NOMO-1 treated with DMSO at 0.1 percent for 48 hours (cell line): Measurements from ENCODE around the gene POP4.
A peak's percentile ranks its signal among the peaks of the same experiment; 100 is the strongest.
"Not testable (repeated sequence)": the region's sequence is repeated elsewhere in the genome, so short reads cannot be mapped to it uniquely, and the experiment has no call there.

Source experiments
- DNase-seq: peaks from one replicate; lab custom pipeline; 2025; ENCODE audit not compliant: unreplicated experiment; lab: John Stamatoyannopoulos, UW

POP4 gene

DNA sequence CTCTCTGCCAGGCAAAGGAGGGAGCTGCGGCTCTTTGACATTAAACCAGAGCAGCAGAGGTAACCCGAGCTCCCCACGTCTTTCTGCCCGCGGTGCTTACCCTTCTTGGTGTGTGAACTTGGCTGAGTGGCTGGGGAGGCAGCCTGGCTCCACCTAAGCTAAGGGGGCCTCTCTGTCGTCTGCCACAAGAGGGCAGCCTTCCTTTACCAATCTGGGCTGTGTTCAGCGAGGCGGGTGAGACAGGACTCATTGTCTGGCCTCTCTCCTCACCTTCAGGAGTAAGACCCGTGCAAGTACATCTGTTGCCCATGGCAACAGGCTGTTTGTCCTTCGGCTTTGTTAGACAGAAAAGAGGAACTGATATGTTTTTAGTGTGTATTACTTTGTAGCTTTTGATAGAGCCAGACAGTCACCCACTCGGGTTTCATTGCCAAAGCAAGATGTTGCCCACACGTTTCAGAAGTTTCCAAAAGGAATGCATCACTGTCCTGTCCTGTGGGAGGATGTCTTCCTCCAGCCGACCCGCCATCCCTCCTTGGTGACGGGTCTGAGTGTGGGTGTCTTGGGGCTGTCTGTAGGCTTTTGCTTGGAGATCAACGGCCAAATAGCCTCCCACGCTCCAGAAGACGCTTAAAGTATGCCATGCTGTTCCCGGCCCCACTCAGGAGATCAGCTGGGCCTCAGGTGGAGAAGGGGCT lies 4.6 kb downstream of the POP4 start:
- DNase-seq: peak; percentile 73

DNA sequence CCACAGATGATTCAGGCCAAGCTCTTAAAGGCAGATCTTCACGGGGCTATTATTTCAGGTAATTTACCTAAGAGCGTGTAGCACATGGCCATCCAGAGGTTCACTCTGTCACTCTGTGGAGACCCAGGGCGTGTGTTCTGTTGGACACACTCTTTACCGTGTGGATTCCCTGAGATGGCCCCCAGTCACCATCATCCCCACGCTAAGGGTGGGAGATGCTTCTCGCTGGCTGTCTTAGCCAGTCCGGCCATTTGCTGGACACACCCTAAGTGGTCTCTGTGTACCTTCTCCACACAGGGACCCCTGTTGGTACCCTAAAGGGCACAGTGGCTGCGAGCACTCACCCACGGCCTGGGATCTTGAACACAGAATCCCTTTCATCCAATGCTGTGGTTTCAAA lies 6.0 kb downstream of the POP4 start:
- no peak for DNase-seq

DNA sequence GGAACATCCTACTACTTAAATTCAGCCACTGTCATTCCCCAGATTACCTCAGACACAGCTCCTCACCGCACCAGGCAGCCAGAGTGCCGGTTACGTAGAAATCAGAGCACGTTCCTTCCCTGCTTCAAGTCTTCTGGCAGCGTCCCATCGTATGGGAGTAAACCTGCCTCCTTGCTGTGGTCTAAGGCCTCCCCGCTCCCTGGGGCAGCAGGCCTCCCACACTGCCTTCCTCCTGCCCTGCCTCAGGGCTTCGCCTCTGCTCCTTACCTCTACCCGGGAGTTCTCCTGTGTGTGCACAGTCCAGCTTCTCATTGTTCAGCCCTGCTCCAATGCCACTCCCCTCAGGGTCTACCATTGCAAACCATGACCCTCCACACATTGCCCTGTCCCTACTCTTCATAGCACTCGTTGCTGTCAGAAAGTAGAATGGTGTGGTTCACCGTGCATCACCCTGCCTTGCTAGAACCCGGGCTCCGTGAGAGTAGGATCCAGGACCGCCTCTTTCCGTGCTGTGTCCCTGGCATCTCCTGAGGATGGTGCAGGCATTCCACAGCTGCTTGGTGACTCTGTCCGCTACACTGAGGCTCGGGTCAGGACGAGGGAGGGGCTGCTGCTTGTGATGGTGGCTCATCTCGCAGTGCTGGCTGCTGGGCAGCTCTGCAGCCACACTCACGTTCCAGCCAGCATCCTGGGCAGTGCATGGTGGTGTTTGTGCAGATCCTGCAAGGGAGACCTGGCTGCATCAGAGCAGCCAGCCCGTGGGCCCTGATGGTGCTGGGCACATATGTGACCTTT lies 6.9 kb downstream of the POP4 start:
- DNase-seq: no peak

DNA sequence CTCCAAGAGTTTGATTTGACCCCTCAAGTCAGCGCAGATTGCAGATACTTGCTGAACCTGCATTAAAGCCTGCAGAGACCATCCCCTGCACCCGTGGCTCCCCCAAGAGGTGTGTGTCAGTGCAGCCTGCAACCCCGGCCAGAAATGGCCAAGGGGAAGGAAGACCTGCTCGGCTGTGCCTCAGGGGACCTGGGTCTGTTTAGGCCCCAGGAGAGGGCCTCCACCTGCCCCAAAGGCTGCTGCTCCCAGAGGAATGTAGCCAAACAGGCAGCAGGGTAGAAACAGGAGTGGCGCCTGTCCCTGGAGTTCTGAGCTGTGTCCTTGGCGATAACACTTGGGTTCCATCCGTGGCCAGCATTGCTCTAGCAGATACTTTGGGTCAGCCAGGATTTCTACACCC lies 8.0 kb downstream of the POP4 start:
- DNase-seq: no peak

DNA sequence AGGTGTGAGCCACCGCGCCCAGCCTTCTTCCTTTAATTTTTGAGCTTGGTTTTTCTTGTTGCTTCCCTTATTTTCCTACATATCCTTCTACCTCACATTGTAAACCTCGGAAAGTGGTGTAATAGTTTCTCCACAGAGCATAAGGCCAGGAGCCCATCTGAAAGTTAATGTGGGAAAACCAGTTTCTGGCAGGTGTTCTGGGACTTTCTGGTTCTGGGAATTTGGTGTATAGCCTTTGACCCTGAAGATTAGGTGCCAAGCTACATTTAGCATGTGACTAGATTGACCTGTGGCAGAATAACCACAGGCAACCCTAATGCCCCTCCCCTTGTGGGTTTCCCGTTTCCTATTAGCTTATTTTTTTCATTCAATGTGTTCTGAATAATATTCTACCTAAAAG lies 8.7 kb downstream of the POP4 start:
- no peak for DNase-seq

DNA sequence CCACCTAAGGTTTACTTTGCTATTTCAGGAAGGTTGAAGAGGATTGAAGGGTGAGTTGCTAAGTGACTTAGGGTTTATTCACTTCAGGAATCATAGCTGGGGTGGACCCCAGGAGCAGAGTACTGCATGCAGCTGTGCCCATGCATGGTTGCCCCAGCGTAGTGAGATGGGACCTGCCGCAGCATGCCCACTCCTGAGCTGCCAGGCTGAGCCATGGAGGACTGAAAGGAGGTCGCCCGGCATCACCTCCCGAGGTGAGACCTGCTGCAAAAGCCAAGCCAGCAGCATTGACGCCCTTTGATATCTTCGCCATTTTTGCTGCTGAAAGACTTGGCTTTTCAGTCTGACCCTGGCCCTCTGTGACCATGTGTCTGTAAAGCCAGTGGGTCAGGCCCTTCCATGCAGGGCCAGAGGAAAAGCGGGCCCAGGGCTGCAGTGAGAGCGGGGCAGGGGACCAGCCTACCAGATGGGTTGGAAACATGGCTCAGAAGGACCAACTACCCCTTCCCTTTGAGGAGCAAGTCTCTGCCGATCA lies 9.9 kb downstream of the POP4 start:
- no peak for DNase-seq

DNA sequence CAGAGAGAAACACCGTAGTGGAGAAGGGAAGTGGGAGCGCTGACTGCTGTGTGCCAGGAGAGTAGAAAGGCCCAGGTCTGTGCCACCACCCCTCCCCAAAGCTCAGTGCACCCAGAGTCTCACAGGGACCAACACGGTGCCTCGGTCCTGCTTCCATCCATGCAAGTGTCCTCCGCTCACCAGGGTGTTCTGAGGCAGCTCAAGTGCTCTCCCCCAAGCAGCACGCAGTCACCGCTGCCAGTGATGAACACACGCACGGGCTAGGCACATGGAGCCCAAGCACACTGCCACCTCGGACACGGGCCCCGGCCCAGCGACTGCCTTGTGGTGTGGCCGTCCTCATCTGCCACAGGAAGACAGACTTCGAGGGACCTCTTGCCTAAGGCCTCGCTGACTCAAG lies 10.5 kb downstream of the POP4 start:
- DNase-seq: no peak

DNA sequence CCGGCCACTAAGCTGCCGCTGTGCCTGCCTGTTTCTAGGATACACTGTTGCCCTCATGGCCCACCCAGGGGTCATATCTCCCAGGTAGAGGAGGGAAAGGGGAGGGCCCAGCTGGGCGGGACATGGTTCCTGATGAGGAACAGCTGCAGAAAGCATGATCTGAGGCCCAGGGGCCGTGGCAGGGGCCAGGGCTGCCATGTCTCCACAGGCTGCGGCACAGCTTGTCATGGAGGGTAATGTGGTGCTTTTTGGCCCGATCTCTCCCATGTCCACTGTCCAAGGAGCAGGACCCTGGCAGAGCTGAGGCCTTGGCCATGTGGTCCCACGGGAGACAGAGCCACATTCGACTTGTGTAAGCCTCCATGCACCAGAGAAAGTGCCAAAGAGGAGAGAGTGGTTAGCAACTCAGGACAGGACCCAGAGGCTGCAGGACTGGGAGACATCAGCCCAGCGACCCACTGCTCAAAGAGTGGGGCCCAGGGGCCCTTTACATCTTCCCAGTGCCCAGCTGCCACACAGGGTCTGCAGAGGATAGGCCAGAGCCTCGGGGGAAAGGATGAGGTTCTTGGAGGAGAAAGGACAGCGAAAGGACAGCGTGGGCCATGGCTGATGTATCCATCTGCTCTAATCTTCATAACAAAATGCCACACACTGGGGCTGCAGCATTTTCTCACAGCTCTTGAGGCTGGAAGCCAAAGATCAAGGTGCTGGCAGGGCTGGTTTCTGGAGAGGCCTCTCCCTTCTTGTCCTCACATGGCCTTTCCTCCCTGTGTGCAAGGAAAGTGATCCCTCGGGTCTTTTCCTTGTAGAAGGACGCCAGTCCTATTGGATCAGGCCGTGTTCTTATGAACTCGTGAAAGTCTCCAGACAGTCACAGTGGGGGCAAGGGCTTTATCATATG lies 11.5 kb downstream of the POP4 start:
- no peak for DNase-seq

DNA sequence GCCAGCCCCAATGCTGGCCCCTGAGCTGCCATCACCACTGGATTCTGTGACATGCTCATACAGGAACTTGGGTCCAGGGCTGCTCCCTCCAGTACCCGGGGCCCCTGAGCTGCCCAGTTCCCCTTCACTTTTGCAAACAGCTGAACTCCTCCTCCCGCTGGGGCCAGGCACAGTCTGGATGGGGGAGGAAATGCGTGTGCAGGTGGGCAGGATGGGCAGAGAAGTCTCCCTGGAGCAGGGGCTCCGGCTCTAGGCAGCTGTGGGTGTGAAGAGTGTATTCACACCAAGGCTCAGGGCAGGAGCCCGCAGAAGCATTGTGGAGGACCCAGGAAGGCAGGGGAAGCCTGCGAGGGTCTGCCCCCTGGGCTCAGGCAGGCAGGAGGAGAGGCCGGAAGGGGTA lies 12.4 kb downstream of the POP4 start:
- DNase-seq: no peak

DNA sequence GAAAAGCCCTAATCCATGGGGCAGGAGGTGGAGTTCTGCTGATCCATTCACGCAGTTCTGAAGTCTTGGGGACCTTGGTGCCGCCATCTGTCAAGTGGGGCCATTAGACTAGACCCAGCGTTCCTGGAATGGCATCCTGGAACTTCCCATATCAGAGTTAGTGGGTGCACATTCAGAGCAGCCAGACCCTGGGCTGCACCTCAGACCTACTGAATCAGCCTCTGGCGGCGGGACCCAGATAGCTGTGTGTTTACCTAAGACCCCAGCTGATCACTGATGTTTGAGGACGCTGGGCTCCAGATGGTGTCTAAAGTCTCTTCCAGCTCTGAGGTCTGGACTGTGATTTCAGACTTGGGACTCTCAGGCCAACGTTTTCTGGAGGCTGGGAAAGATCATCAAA lies 12.8 kb downstream of the POP4 start:
- DNase-seq: no peak

DNA sequence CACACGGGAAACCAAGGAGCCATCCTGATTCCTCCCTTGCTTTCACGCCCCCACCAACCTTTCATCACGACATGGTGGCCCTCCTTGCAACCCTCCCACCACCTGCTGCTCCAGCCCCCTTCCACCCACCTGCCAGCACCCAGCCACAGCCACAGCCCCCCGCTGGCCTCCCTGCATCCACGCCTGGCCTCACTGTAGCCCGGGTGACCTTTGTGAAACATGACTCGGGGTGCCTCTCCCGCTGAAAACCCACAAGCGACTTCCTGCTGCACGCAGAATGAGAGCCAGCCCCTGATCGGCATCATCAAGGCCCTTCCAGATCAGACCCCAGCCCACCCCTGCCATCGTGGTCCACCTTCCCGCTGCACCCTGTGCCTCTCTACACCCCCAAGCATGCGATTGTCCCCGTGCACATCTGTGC lies 14.9 kb downstream of the POP4 start:
- no peak for DNase-seq

DNA sequence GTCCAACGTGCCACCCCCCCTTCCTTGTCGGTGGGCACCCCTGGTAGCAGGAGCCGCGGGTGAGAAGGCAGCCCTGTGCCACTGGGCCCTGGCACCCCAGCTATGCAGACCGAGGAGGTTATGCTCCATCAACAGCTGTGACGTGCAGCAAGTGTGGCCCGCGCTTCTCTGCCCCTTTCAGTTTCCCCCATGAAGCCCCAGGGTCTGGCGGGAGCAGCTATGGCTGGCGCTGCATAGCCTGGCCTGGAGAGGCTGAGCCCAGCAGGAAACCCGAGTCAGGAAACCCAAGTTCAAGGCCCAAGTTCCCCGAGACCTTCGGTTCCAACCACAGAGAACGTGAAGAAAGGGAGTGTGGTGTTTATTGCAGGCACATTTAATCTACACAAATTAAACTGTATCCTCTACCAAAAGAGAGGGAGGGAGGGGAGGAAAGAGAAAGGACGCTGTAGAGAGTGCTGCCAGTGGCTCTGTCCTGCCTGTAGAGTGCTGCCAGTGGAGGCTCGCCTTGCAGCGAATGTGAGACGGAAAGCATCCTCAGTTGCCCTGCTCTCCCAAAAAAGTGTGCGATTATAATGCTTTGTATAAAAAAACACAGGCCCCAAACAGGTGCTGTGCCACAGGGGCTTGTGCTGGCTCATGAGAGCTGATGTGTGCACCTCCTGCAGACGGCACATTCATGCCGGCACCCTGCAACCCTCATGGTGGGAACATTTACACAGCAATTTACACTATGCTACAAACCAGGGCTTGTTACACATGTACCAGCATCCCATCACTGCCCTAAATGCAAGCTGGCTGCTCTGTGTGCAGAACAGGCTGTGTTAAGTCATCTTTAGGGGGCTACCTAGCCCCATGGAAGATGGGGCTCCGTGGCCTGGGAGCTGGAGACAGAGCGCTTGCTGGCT lies 16.3 kb downstream of the POP4 start:
- no peak for DNase-seq

DNA sequence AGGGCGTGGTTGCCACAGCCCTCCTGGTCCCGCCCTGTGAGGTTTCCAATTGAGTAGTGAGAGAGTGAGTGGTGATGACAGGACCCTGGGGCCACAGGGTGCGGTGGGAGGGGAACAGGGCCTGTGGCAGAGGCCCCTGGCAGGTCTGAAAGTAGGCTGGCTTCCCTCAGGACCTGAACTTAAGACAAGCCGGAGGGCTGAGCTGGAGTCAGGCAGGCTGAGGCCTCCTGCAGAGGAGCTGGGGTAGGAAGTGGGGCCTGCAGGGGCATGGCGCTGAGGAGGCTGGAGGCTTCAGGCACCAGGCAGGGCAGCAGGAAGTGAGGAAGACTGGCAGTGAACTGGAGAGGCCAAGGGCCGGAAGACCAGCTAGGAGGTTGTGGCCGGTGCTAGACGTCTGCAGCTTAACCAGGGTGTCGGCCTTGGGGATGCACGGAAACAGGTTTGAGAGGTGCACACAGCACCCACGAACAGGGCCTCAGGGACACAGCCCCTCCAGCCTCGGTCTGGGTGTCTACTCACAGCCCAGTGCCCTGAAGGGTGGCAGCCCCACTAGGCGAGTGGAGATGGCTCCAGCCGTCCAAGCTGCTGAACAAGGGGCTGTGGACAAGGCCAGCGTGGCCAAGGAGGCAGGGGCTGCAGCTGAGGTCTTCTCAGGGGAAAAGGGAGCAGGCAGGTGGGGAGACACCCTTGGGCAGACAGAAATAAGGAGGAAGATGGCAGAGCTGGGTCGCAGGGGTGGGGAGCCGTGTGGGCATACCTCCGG lies 17.8 kb downstream of the POP4 start:
- DNase-seq: no peak

DNA sequence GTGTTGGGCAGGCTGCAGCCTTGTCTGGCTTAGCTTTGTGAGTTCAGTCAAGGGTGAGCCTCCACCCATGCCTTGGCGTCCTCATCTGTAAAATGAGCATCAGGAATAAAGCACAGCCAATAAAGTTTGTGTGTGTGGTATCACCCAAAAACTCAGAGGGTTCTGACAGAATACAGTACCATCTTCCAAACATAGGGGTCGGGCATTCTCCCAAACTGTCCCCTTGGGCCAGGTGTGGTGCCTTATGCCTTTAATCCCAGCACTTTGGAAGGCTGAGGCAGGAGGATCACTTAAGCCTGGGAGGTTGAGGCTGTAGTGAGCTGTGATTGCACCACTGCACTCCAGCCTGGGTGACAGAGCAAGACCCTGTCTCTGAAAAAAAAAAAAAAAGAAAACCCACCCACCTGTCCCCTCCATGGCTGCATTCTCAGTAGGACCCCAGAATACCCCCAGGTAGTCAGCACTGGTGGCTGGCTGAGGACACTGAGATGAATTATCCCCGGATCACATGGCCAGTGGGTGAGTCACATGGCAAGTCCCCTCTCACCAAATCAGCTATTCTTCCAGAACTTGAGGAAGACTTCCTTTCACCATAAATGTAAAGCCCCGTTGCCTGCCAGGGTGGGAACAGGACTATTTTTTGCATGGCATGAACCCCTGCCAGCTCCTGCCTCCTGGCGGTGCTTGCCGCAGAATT lies 18.6 kb downstream of the POP4 start:
- DNase-seq: no peak

DNA sequence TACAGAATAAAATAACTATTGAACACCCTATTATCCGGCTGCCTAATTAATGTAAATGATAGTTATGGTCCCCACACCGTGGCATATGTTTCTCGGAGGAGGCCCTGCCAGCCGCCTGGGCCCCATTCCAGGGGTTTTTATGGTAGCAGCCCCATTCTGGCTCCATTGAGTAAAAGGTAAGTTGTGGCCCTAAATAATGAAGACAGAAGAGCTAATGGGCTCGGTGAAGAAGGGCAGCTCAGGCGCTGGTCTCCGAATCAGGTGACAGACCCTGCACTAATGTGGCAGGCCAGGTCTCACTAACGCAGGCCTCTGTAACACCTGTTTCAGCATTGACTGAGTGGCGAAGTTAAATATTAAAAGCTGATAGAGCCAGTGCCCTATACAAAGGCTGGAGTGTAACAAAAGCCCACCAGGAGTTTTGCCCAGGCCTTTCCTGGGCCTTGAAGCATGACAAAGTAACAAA lies 19.1 kb downstream of the POP4 start:
- DNase-seq: no peak

DNA sequence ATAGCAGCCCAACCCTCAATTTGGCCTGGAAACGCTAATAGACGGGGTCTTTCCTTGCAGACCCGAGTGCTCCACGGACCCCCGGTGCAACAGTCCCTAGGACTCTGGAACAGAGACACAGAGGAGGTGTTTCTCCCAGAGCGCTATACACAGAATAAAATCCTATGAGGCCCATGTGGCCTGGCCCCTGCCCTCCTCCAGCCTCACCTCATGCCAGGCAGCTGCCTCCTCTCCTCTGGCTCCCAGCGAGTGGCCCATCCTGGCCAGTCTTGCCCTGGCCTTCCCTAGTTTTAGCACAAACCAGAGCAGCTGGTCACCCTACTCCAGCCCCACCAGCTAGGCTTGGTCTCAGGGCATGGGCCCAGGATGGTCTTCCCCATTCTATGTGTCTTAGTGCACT lies 20.3 kb downstream of the POP4 start:
- DNase-seq: no peak

DNA sequence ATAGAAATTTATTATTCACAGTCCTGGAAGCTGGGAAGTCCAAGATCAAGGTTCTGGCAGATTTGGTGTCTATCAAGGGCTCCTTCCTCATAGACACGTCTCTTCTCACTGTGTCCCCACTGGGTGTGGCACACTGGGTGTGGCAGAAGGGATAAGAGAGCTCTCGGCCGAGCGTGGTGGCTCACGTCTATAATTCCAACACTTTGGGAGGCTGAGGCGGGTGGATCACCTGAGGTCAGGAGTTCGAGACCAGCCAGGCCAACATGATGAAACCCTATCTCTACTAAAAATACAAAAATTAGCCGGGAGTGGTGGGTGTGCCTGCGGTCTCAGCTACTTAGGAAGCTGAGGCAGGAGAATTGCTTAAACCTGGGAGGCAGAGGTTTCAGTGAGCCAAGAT lies 20.7 kb downstream of the POP4 start:
- not testable (repeated sequence) for DNase-seq

DNA sequence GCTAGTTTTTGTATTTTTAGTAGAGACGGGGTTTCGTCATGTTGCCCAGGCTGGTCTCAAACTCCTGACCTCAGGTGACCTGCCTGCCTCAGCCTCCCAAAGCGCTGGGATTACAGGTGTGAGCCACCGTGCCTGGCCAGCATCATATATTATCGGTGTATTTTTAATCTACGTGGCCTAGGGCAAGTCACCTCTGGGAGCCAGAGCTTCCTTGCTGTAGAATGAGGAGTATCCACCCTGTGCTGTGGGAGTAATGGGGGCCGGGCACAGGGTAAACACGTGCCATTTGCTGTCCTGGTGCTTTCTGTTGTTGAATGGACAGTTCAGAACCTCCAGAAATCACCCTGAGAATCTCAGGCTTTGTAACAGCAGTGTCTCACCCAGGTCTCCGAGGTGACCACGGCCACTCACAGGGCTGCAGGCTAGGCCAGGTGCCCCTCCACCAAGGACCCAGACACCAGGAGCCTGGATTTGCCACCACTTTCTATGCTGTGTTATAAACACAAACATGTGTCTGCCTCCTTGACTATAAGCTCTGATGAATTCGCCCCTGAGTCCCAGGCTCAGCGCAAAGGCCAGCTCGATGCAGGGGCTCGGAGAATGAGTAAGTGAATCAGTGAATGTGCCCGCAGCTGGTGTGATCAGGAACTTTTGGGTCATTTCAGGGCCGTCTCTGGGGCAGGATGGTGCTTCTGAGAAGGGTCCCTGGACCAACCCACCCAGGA lies 22.7 kb downstream of the POP4 start:
- no peak for DNase-seq
